ENCODE data around the gene ACSL1. TPM values are rescaled to one million over a fixed set of nuclear protein-coding genes. Genes with fewer than 3 reads are reported as not detected.
"Not testable (repeated sequence)": the region's sequence is repeated elsewhere in the genome, so short reads cannot be mapped to it uniquely, and the experiment has no call there.

The ACSL1 gene
- total RNA-seq, 1 donor from 2014 or later = 43.2 TPM

- FAIRE-seq = no peak
These were observed 60.1 kb downstream of the ACSL1 start for GRCh38 chr4:184765473-184766340.

GRCh38 chr4:184764601-184765000, 61.2 kb downstream of the ACSL1 start:
- FAIRE-seq (no peak), DNase-seq (ENCODE audit: low spot score in 2 of 2) (no peak)

More at GRCh38 chr4:184765473-184766340, 60.1 kb downstream of the ACSL1 start:
- no peak for DNase-seq (ENCODE audit: low spot score in 2 of 2)

- DNase-seq (ENCODE audit: low spot score in 2 of 2) = no peak
- FAIRE-seq = no peak
These were observed 62.5 kb downstream of the ACSL1 start for GRCh38 chr4:184763150-184763780.

- FAIRE-seq = no peak
- no peak for DNase-seq (ENCODE audit: low spot score in 2 of 2)
These were observed 63.7 kb downstream of the ACSL1 start for GRCh38 chr4:184762100-184762499.

GRCh38 chr4:184760681-184761080, 65.1 kb downstream of the ACSL1 start:
- no peak for FAIRE-seq
- DNase-seq (ENCODE audit: low spot score in 2 of 2) = no peak

GRCh38 chr4:184757810-184758209, 68.0 kb downstream of the ACSL1 start:
- no peak for FAIRE-seq

GRCh38 chr4:184756399-184756798, 69.4 kb downstream of the ACSL1 start:
- FAIRE-seq (no peak), DNase-seq (ENCODE audit: low spot score in 2 of 2) (no peak)

More at GRCh38 chr4:184757810-184758209, 68.0 kb downstream of the ACSL1 start:
- no peak for DNase-seq (ENCODE audit: low spot score in 2 of 2)

GRCh38 chr4:184755278-184755677, 70.5 kb downstream of the ACSL1 start:
- DNase-seq (ENCODE audit: low spot score in 2 of 2) (no peak), FAIRE-seq (no peak)

GRCh38 chr4:184752496-184753275, 73.1 kb downstream of the ACSL1 start:
- FAIRE-seq = no peak

GRCh38 chr4:184751585-184751956, 74.2 kb downstream of the ACSL1 start:
- FAIRE-seq = no peak
- DNase-seq (ENCODE audit: low spot score in 2 of 2) = no peak

More at GRCh38 chr4:184752496-184753275, 73.1 kb downstream of the ACSL1 start:
- DNase-seq (ENCODE audit: low spot score in 2 of 2) = no peak

GRCh38 chr4:184750926-184751584, 74.7 kb downstream of the ACSL1 start:
- DNase-seq (ENCODE audit: low spot score in 2 of 2) (no peak), FAIRE-seq (no peak)

GRCh38 chr4:184748251-184748652, 77.5 kb downstream of the ACSL1 start:
- DNase-seq (ENCODE audit: low spot score in 2 of 2) (no peak), FAIRE-seq (no peak)

- FAIRE-seq = no peak
- DNase-seq (ENCODE audit: low spot score in 2 of 2) = no peak
These were observed 78.5 kb downstream of the ACSL1 start for GRCh38 chr4:184747034-184747830.

- DNase-seq (ENCODE audit: low spot score in 2 of 2) = peak; percentile 75 to 82
- peak; percentile 30 for FAIRE-seq
These were observed 79.7 kb downstream of the ACSL1 start for GRCh38 chr4:184745831-184746795.

GRCh38 chr4:184744236-184744635, 81.5 kb downstream of the ACSL1 start:
- no peak for FAIRE-seq
- no peak for DNase-seq (ENCODE audit: low spot score in 2 of 2)

- DNase-seq (ENCODE audit: low spot score in 2 of 2) = no peak
- FAIRE-seq = no peak
These were observed 82.1 kb downstream of the ACSL1 start for GRCh38 chr4:184743650-184744049.

- FAIRE-seq; DNase-seq (ENCODE audit: low spot score in 2 of 2): not testable (repeated sequence)
These were observed 84.1 kb downstream of the ACSL1 start for GRCh38 chr4:184741651-184742050.

- DNase-seq (ENCODE audit: low spot score in 2 of 2) (no peak), FAIRE-seq (no peak)
These were observed 84.8 kb downstream of the ACSL1 start for GRCh38 chr4:184740980-184741391.

All from frontal cortex (tissue), 4 donors.